PC-3 (cell line): ENCODE measurements around the gene GSG1L. TPM values are rescaled to one million over a fixed set of nuclear protein-coding genes. Genes with fewer than 3 reads are reported as not detected.

ENCODE experiments used
- ATAC-seq: fragments of 200-7000 bp; cut with Tn5 transposase; 2 replicates; pipeline ENCODE4 v1.9.1; 2020; ENCODE audit warnings: mild to moderate bottlenecking, moderate library complexity
- BruUV-seq: library from RNA; stranded (reverse); fragments of 400-500 nt; replicated peaks from 2 replicates; lab custom pipeline; 2021; lab: Mats Ljungman, UMichigan
- CTCF ChIA-PET: fragments of 300-600 bp; sonication (Branson Sonifier 250); formaldehyde crosslinking; loops from one replicate; lab custom pipeline; 2022; ENCODE audit warnings: antibody characterized with exemption; lab: Charles Lee
- POLR2A ChIA-PET: fragments of 300-600 bp; sonication (Branson Sonifier 250); formaldehyde crosslinking; loops from one replicate; lab custom pipeline; 2022; ENCODE audit warnings: antibody characterized with exemption; ENCODE audit not compliant: unreplicated experiment; lab: Charles Lee
- DNase-seq: peaks from one replicate; pipeline ENCODE4 v3.0.0-alpha.2; 2015
- H2AFZ ChIP-seq: fragments of 300-600 bp; sonication (generic); 2 replicates; pipeline ENCODE4 v1.6.0; 2016; ENCODE audit warnings: antibody characterized with exemption, low read length
- H3F3A ChIP-seq: fragments of 300-600 bp; sonication (generic); one replicate; pipeline ENCODE4 v1.6.0; 2017; ENCODE audit warnings: antibody characterized with exemption, low read length, control low read depth, mild to moderate bottlenecking; ENCODE audit not compliant: unreplicated experiment
- H3K27ac ChIP-seq: fragments of 300-600 bp; sonication (generic); 2 replicates; pipeline ENCODE4 v1.5.1; 2016; ENCODE audit warnings: mild to moderate bottlenecking, low read length
- H3K27me3 ChIP-seq: fragments of 300-600 bp; sonication (generic); 2 replicates; pipeline ENCODE4 v1.6.1; 2016; ENCODE audit warnings: low read length, mixed read lengths
- H3K36me3 ChIP-seq: fragments of 300-600 bp; sonication (generic); 2 replicates; pipeline ENCODE4 v1.6.1; 2016; ENCODE audit warnings: low read depth, mixed run types, low read length, mixed read lengths
- H3K4me1 ChIP-seq: fragments of 300-600 bp; sonication (generic); 2 replicates; pipeline ENCODE4 v1.5.1; 2016; ENCODE audit warnings: low read length; ENCODE audit not compliant: insufficient read depth
- H3K4me2 ChIP-seq: fragments of 300-600 bp; sonication (generic); 2 replicates; pipeline ENCODE4 v1.6.0; 2016; ENCODE audit warnings: low read length
- H3K4me3 ChIP-seq: fragments of 300-600 bp; sonication (generic); 2 replicates; pipeline ENCODE4 v1.5.1; 2016; ENCODE audit warnings: mild to moderate bottlenecking, low read length, mixed read lengths
- H3K79me2 ChIP-seq: fragments of 300-600 bp; sonication (generic); 2 replicates; pipeline ENCODE4 v1.6.1; 2017; ENCODE audit warnings: low read length, mixed read lengths
- H3K9ac ChIP-seq: fragments of 300-600 bp; sonication (generic); 2 replicates; pipeline ENCODE4 v1.6.0; 2016; ENCODE audit warnings: mild to moderate bottlenecking, low read length
- H3K9me2 ChIP-seq: fragments of 300-600 bp; sonication (generic); replicated peaks from 2 replicates; pipeline ENCODE4 v1.6.1; 2016; ENCODE audit warnings: mixed run types, low read length, mixed read lengths
- H3K9me3 ChIP-seq: fragments of 300-600 bp; sonication (generic); 2 replicates; pipeline ENCODE4 v1.6.1; 2016; ENCODE audit warnings: low read length, mixed read lengths
- H4K20me1 ChIP-seq: fragments of 300-600 bp; sonication (generic); 2 replicates; pipeline ENCODE4 v1.6.1; 2016; ENCODE audit warnings: low read length, mixed read lengths
- CTCF ChIP-seq: fragments of 300-600 bp; sonication (generic); conservative IDR thresholded peaks from 2 replicates; pipeline ENCODE4 v1.5.1; 2017; ENCODE audit warnings: antibody characterized with exemption, low read depth, mild to moderate bottlenecking, low read length
- EZH2 ChIP-seq: fragments of 300-600 bp; sonication (generic); IDR thresholded peaks from one replicate; pipeline ENCODE4 v1.6.1; 2017; ENCODE audit warnings: antibody characterized with exemption, mild to moderate bottlenecking, low read length; ENCODE audit not compliant: unreplicated experiment
- EZH2phosphoT487 ChIP-seq: fragments of 300-600 bp; sonication (generic); IDR thresholded peaks from 2 replicates; pipeline ENCODE4 v1.6.1; 2018; ENCODE audit warnings: mild to moderate bottlenecking, antibody characterized with exemption, low read length, borderline replicate concordance
- intact Hi-C: fragments of 100-400 bp; cut with micrococcal nuclease; formaldehyde crosslinking; loops from 2 replicates; pipeline ENCODE4 v1.9.0; 2023
- total RNA-seq: library from RNA; depleted of rRNA; stranded (reverse); fragments of >200 nt; gene quantifications from 2 replicates; pipeline ENCODE4 v1.2.3, GENCODE V29; 2014

Gene GSG1L
- total RNA-seq, 1 experiment from 2014 or later: not detected

GRCh38 chr16:27841061-27841801 lies 222.3 kb downstream of the GSG1L start:
- H2AFZ ChIP-seq: no peak overlapping the region
- CTCF ChIA-PET: no interaction called here
- no peaks in the 10 kb centered on the region for H3K4me1 ChIP-seq
- intact Hi-C loops: no loop called here
- H3K27me3 ChIP-seq: peaks cover 8% of the 10 kb centered on the region
- H3K9me3 ChIP-seq: no peaks in the 10 kb centered on the region
- H3K9ac ChIP-seq: no peak overlapping the region
- H3K36me3 ChIP-seq: no peaks in the 10 kb centered on the region
- POLR2A ChIA-PET: no interaction called here
- no peak overlapping the region for H3K27ac ChIP-seq
- no peaks in the 10 kb centered on the region for H3K9me2 ChIP-seq
- no peak for ATAC-seq
- H4K20me1 ChIP-seq: no peaks in the 10 kb centered on the region
- DNase-seq: no peak
- no peaks in the 10 kb centered on the region for H3K79me2 ChIP-seq
- no peaks in the 10 kb centered on the region for H3F3A ChIP-seq
- no TSS peak for BruUV-seq
- no peak overlapping the region for H3K4me3 ChIP-seq
- no peak overlapping the region for H3K4me2 ChIP-seq
- TF ChIP-seq EZH2phosphoT487 (no peak), EZH2 (no peak), CTCF (no peak)

GRCh38 chr16:27840311-27841060 lies 223.0 kb downstream of the GSG1L start:
- Histone ChIP-seq H3K27me3 (peaks cover 8% of the 10 kb centered on the region), H2AFZ (no peak overlapping the region), H3K79me2 (no peaks in the 10 kb centered on the region), H3K36me3 (no peaks in the 10 kb centered on the region), H3K4me3 (no peak overlapping the region), H3F3A (no peaks in the 10 kb centered on the region), H3K9ac (no peak overlapping the region), H3K4me1 (no peaks in the 10 kb centered on the region), H3K9me2 (no peaks in the 10 kb centered on the region), H3K27ac (no peak overlapping the region), H3K4me2 (no peak overlapping the region), H4K20me1 (no peaks in the 10 kb centered on the region), H3K9me3 (no peaks in the 10 kb centered on the region)
- intact Hi-C loops: no loop called here
- no TSS peak for BruUV-seq
- ChIA-PET CTCF (no interaction called here), POLR2A (no interaction called here)
- no peak for ATAC-seq
- DNase-seq: no peak
- no peak for TF ChIP-seq EZH2
- TF ChIP-seq CTCF: no peak

GRCh38 chr16:27839419-27839818 lies 224.1 kb downstream of the GSG1L start:
- intact Hi-C loops: no loop called here
- H3K27me3 ChIP-seq: peaks cover 8% of the 10 kb centered on the region
- H3K27ac ChIP-seq: no peak overlapping the region
- no peaks in the 10 kb centered on the region for H3K4me1 ChIP-seq
- no peaks in the 10 kb centered on the region for H3K9me3 ChIP-seq
- ATAC-seq (no peak), DNase-seq (peak; percentile 4)
- POLR2A ChIA-PET: no interaction called here
- no peak overlapping the region for H2AFZ ChIP-seq
- no TSS peak for BruUV-seq
- H3K4me3 ChIP-seq: no peak overlapping the region
- no peaks in the 10 kb centered on the region for H3K36me3 ChIP-seq
- H3K9me2 ChIP-seq: no peaks in the 10 kb centered on the region
- CTCF ChIA-PET: no interaction called here
- H3K9ac ChIP-seq: no peak overlapping the region
- H4K20me1 ChIP-seq: no peaks in the 10 kb centered on the region
- no peaks in the 10 kb centered on the region for H3K79me2 ChIP-seq
- TF ChIP-seq EZH2phosphoT487 (no peak), CTCF (no peak), EZH2 (no peak)
- H3K4me2 ChIP-seq: no peak overlapping the region
- no peaks in the 10 kb centered on the region for H3F3A ChIP-seq
